Stomach smooth muscle (tissue), 2 donors: ENCODE measurements around the gene FUT9.

Experiments used
- H3K27ac ChIP-seq: one replicate; pipeline ENCODE4 v1.7.0; 2013; ENCODE audit warnings: mild to moderate bottlenecking, low read length, inconsistent platforms
- H3K27me3 ChIP-seq, 2 donors: one replicate each; pipeline ENCODE4 v1.7.0; 2013; ENCODE audit warnings: low read length in 2 of 2; ENCODE audit not compliant: insufficient read depth in 2 of 2, control insufficient read depth in 1 of 2
- H3K36me3 ChIP-seq, 2 donors: one replicate each; pipeline ENCODE4 v1.7.0; 2013; ENCODE audit warnings: low read length in 2 of 2; ENCODE audit not compliant: control insufficient read depth in 2 of 2, insufficient read depth in 2 of 2
- H3K4me1 ChIP-seq: one replicate; pipeline ENCODE4 v1.7.0; 2013; ENCODE audit warnings: low read length; ENCODE audit not compliant: control insufficient read depth, insufficient read depth
- H3K4me3 ChIP-seq, 2 donors: one replicate each; pipeline ENCODE4 v1.7.0; 2013; ENCODE audit warnings: low read length in 2 of 2
- H3K9ac ChIP-seq, 2 donors: one replicate each; pipeline ENCODE4 v1.7.0; 2013; ENCODE audit warnings: low read length in 2 of 2, mild to moderate bottlenecking in 1 of 2
- H3K9me3 ChIP-seq, 2 donors: one replicate each; pipeline ENCODE4 v1.7.0; 2013; ENCODE audit warnings: low read length in 2 of 2; ENCODE audit not compliant: control insufficient read depth in 2 of 2
- donor health status: healthy.
- donor health status: Pancreatic carcinoma.

FUT9 gene

DNA sequence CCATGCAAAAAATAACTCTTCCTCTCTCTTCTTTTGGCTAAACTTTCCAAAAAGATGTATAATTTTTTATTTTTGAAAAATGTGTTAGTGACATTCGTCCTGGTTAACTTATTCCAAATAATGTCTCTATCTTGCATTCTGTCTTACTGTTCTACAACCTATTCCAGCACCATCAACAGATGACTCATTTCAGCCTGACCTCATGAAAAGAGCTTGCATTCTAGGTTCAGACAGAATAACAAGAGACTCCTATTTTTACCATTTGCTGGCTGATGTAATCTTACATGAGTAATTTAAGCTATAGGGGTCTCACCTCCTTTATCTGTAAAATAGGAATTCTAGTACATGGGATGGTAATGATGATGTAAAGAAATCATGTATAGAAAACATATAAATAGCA is 109.0 kb downstream of the FUT9 start:
- H3K36me3 ChIP-seq, result no peaks in the 10 kb centered on the region
- H3K27me3 ChIP-seq, result no peaks in the 10 kb centered on the region
- H3K27ac ChIP-seq, result no peak overlapping the region
- H3K4me1 ChIP-seq, result no peaks in the 10 kb centered on the region
- H3K9ac ChIP-seq, result no peak overlapping the region
- H3K9me3 ChIP-seq, result no peaks in the 10 kb centered on the region
- H3K4me3 ChIP-seq, result no peak overlapping the region

DNA sequence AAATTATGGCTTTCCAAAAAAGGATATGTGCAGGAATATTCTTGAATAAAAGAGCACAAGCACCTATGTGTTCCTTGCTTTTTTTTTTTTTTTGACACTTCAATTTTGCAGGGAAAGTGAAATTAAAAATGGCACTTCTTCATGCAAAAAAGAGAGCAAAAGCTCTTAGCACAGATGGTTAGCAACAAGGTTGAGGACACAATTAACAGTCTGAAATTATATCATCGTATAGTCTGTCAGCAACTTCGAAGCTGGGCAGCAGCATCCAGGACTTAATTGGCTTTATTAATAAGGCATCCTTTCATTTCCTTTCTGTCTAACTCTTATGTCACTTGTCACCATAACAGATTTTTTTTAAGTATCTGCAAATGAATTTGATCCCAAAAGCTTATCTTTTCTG is 122.6 kb downstream of the FUT9 start:
- Histone ChIP-seq H3K27me3 (no peaks in the 10 kb centered on the region), H3K9me3 (no peaks in the 10 kb centered on the region), H3K36me3 (no peaks in the 10 kb centered on the region), H3K9ac (no peak overlapping the region), H3K4me1 (no peaks in the 10 kb centered on the region), H3K27ac (no peak overlapping the region), H3K4me3 (no peak overlapping the region)

DNA sequence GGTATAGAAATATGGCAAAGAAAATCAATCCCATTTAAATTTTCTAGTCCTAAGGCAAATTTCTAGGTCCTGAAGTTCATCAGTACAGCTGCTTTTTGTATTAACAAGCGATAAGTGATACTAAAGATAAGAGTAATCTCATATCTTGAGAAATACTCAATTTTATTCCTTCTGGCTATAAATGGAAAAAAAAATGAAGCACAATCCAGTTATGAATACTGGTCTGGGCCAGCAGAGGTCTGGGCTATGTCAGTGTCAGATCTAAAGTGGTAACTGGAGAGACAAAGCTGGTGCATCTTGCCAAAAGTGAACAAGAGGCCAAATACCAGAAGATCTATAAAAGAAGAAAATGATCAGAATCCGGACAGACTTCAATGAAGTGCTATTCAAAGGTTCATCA is 126.4 kb downstream of the FUT9 start:
- no peak overlapping the region for H3K9ac ChIP-seq
- H3K9me3 ChIP-seq, result no peaks in the 10 kb centered on the region
- no peak overlapping the region for H3K4me3 ChIP-seq
- no peaks in the 10 kb centered on the region for H3K4me1 ChIP-seq
- no peak overlapping the region for H3K27ac ChIP-seq
- H3K27me3 ChIP-seq, result no peaks in the 10 kb centered on the region
- no peaks in the 10 kb centered on the region for H3K36me3 ChIP-seq

DNA sequence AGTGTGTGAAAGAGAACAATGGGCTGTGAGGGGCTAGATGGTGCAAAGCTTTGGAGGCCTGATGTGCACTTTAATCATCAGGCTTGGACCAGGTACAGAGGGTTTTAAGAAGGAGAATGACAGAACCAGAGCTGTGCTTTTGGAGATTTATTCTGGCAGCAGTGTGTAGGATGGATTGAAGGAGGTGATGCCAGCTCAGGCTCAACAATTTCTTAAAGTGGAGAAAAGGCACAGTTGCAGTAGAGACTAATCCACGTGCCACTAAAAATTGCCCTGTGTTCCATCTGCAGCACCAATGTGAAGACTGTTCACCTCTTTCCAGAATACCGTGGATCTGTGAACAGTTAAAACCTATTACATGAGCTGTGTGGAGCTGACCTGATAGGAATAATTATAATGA is 134.7 kb downstream of the FUT9 start:
- Histone ChIP-seq H3K4me1 (no peaks in the 10 kb centered on the region), H3K4me3 (no peak overlapping the region), H3K9me3 (no peaks in the 10 kb centered on the region), H3K27ac (no peak overlapping the region), H3K36me3 (no peaks in the 10 kb centered on the region), H3K27me3 (no peaks in the 10 kb centered on the region), H3K9ac (no peak overlapping the region)

DNA sequence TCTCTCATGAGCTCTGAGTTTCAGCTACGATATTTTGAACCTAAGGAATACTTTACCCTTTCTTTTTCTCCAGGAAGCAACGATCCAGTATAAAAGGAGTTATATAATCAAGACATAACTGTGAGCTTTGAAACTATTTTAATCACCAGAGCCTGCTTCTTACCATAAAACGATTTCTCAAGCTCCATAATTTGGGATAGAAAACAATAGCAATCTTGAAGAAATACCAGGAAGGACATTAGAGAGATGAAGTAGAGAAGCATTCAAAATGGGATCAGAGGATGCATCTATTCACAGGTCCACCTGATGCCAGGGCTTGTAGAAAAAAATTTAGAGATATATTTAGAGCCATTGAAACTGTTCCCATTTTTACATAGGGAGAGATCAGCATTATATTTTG is 135.9 kb downstream of the FUT9 start:
- H3K27ac ChIP-seq, result no peak overlapping the region
- H3K36me3 ChIP-seq, result no peaks in the 10 kb centered on the region
- no peak overlapping the region for H3K9ac ChIP-seq
- no peaks in the 10 kb centered on the region for H3K4me1 ChIP-seq
- no peak overlapping the region for H3K4me3 ChIP-seq
- no peaks in the 10 kb centered on the region for H3K9me3 ChIP-seq
- no peaks in the 10 kb centered on the region for H3K27me3 ChIP-seq

DNA sequence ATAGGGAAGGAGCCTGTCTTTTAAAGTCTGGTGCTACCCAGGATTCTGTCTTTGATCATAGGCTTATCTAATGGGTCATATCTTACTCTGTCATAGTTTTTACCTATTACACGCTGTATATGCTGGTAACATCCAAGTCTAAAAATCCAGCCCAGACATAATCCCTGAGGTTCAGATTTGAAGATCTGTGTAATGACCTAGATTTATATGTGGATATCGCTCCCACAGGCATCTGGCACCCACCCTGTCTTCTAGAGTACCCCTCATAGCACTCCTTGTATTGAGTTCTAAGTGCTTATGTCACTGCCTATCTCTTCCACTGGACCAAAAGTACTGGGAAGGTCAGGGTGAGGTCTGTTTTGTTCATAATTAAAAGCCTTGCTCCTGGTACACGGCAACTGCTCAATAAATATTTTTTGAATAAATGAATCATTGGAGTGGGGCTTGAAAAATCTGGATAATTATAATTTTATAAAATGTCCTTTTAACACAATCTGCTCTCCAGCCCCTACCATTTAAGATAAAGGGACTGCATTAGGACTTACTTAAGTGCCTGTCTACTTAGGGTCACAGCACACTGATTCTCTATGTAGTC is 136.4 kb downstream of the FUT9 start:
- H3K4me1 ChIP-seq, result no peaks in the 10 kb centered on the region
- no peak overlapping the region for H3K27ac ChIP-seq
- no peaks in the 10 kb centered on the region for H3K9me3 ChIP-seq
- H3K36me3 ChIP-seq, result no peaks in the 10 kb centered on the region
- H3K27me3 ChIP-seq, result no peaks in the 10 kb centered on the region
- H3K9ac ChIP-seq, result no peak overlapping the region
- no peak overlapping the region for H3K4me3 ChIP-seq

DNA sequence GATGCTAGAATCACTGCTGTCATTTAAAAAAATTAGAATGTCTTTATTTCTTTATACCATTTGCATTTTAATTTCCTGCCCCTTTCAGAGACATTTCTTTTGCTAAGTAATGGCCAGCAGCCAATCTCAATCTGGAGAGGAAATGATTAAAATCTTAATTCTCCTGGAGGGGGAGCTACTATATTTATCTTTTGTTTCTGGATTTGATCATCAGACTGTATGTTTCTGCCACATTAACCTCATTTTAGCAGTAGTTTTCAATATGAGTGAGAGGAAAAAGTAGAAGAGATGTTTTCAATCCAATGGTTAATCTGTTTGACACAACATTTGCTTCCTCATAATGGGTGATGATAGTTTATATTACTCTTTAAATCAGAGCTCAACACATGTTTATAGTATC is 138.0 kb downstream of the FUT9 start:
- H3K27ac ChIP-seq, result no peak overlapping the region
- H3K27me3 ChIP-seq, result no peaks in the 10 kb centered on the region
- no peaks in the 10 kb centered on the region for H3K36me3 ChIP-seq
- H3K4me1 ChIP-seq, result no peaks in the 10 kb centered on the region
- H3K4me3 ChIP-seq, result no peak overlapping the region
- no peak overlapping the region for H3K9ac ChIP-seq
- H3K9me3 ChIP-seq, result no peaks in the 10 kb centered on the region

DNA sequence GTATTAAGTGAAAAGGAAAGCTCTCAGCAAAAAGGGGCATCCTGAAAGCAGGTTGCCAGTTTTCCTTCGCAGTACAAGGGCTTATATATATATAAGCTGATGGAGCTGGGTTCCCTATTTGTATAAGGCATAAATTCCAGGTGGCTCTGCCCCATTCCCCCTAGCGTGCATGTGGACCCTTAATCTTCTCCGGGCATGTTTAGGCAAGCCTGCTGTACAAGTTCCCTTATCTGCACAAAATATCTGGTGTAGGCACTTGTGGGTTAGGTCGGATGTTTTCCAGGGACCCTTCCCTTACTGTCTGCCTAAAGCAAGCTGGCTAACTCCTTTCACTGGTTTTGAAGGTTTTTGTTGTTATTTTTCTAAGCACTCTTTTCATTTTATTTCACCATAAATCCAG is 140.7 kb downstream of the FUT9 start:
- Histone ChIP-seq H3K36me3 (no peaks in the 10 kb centered on the region), H3K4me1 (no peaks in the 10 kb centered on the region), H3K27ac (no peak overlapping the region), H3K9ac (no peak overlapping the region), H3K9me3 (no peaks in the 10 kb centered on the region), H3K27me3 (no peaks in the 10 kb centered on the region), H3K4me3 (no peak overlapping the region)

DNA sequence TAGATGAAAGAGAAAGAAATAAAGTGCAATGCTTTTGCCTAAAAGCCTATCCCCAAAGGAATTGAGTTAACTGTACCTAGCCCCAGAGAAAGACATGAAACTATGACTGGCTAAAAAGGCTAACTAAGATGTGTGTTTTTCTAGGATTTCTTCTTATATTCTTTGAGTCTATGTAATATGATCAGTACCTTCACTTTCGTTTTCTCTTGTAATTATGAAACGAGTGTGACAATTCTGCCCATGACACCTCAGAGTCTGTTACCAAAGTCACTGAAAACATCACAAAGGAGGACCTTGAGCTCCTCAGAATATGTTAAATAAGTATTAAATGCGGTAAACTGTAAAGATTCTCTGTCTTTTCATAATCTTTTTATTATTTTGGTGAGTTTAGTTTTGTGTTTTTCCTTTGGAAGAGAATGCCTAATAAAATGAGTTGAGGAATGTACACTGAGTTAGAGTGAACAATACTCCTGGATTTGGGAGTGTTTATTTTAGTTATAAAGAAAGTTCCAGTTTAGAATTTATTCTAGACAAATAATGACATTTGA is 141.3 kb downstream of the FUT9 start:
- H3K27ac ChIP-seq, result no peak overlapping the region
- no peaks in the 10 kb centered on the region for H3K4me1 ChIP-seq
- no peaks in the 10 kb centered on the region for H3K27me3 ChIP-seq
- no peak overlapping the region for H3K9ac ChIP-seq
- H3K36me3 ChIP-seq, result no peaks in the 10 kb centered on the region
- H3K4me3 ChIP-seq, result no peak overlapping the region
- H3K9me3 ChIP-seq, result no peaks in the 10 kb centered on the region

DNA sequence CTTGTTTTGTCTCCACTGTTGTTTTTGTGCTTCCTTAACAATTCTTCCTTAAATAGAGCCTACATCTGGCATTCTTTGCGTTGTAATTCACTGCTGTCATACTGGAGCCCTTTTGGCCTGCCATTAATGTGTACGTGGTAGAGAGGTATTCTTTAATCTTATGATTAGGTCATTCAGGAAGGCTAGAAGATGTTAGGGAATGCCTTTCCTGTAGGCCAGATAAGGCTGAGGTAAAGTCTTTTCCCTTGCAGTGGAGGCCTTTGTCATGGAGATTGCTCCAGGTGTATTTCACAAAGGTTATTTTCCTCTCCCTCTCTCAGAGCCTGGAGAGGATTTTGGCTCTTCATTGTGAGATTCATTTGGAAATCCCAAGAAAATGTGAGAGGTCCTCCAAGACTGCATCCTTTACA is 146.9 kb downstream of the FUT9 start:
- H3K36me3 ChIP-seq, result no peaks in the 10 kb centered on the region
- H3K27ac ChIP-seq, result no peak overlapping the region
- no peak overlapping the region for H3K9ac ChIP-seq
- H3K9me3 ChIP-seq, result no peaks in the 10 kb centered on the region
- H3K4me1 ChIP-seq, result no peaks in the 10 kb centered on the region
- no peaks in the 10 kb centered on the region for H3K27me3 ChIP-seq
- H3K4me3 ChIP-seq, result no peak overlapping the region

DNA sequence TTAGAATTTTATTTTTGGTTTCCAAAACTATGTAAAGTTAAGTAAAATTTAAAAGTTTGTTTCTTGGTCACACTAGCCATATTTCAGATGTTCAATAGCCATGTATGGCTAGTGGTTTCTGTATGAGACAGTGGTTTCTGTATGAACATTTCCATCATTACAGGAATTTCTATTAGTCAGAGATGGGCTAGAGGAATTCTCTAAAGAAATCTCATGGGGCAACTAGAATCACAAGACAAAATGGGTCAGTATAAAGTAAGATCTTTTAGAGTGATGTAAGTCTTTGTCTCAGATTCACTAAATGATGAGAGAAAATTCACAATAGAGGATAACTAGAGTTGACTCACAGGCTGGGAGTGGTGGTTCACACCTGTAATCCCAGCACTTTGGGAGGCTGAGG is 149.0 kb downstream of the FUT9 start:
- Histone ChIP-seq H3K9ac (no peak overlapping the region), H3K27ac (no peak overlapping the region), H3K4me3 (no peak overlapping the region), H3K4me1 (no peaks in the 10 kb centered on the region), H3K27me3 (no peaks in the 10 kb centered on the region), H3K9me3 (no peaks in the 10 kb centered on the region), H3K36me3 (no peaks in the 10 kb centered on the region)
